Stomach (tissue), 4 donors: ENCODE data around the gene COL18A1.

Source experiments
- POLR2A ChIP-seq, 4 donors: fragments of 450-650 bp; IDR thresholded peaks; one replicate each; pipeline ENCODE4 v1.6.1; 2016; ENCODE audit warnings: antibody characterized with exemption in 4 of 4, control low read depth in 2 of 4, mild to moderate bottlenecking in 1 of 4, moderate library complexity in 1 of 4
- TF ChIP-seq, protein P1 (sequence below), 7 experiments: fragments of 450-650 bp in 4 of 7; fragments of 200-600 bp in 3 of 7; sonication (generic) in 3 of 7; IDR thresholded peaks; one replicate each; pipeline ENCODE4 v1.5.1; 2016 to 2019; ENCODE audit warnings: antibody characterized with exemption in 7 of 7, control low read depth in 2 of 7, mild to moderate bottlenecking in 1 of 7

DNA sequence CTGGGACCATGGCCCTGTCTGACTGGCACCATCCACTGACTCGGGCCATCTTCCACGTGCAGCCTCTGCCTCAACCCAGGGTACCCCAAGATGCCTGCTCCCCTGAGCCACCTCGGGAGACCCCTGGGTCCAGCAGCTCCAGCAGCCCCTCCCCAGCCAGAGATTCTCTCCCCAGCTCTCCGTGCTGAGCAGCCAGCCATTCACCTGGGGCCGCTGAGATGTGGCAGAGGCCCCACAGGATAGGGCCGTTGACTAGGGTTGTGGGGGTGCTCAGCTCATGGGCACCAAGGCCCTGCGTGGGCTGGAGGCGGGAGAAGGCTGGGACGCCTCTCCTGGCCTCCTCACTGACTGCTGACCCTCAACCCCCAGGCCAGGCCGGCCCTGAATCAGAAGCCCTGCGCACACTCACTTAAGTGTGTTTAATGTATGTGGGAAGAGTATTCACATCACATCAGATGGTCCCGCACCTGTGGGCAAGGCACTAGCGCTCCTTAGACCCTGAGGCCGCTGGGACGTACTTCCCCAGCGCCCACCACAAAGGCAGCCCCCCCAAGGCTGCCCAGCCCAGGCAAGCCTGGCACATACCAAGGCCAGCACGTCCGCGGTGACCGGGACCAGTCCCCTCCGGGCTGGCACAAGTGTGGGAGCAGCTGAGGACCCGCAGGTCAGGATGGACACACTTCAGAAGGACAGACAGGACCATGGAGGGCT, 109.5 kb downstream of the COL18A1 start:
- TF ChIP-seq, protein P1, sequence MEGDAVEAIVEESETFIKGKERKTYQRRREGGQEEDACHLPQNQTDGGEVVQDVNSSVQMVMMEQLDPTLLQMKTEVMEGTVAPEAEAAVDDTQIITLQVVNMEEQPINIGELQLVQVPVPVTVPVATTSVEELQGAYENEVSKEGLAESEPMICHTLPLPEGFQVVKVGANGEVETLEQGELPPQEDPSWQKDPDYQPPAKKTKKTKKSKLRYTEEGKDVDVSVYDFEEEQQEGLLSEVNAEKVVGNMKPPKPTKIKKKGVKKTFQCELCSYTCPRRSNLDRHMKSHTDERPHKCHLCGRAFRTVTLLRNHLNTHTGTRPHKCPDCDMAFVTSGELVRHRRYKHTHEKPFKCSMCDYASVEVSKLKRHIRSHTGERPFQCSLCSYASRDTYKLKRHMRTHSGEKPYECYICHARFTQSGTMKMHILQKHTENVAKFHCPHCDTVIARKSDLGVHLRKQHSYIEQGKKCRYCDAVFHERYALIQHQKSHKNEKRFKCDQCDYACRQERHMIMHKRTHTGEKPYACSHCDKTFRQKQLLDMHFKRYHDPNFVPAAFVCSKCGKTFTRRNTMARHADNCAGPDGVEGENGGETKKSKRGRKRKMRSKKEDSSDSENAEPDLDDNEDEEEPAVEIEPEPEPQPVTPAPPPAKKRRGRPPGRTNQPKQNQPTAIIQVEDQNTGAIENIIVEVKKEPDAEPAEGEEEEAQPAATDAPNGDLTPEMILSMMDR (IDR thresholded peaks at IDR 0.05) = no peak
- no peak for TF ChIP-seq POLR2A (IDR thresholded peaks at IDR 0.05)
